Transverse colon (tissue), 4 donors: ENCODE data around the gene EIF4EBP2.

ENCODE experiments used
- EP300 ChIP-seq: sonication (generic); formaldehyde crosslinking; IDR thresholded peaks from one replicate; pipeline ENCODE4 v1.6.1; 2017; ENCODE audit warnings: antibody characterized with exemption, low read depth
- POLR2A ChIP-seq: fragments of 450-650 bp; IDR thresholded peaks from one replicate; pipeline ENCODE4 v1.6.1; 2016; ENCODE audit warnings: antibody characterized with exemption, mild to moderate bottlenecking, moderate library complexity
- POLR2AphosphoS5 ChIP-seq, 3 donors: sonication (generic); formaldehyde crosslinking; IDR thresholded peaks; one replicate each; pipeline ENCODE4 v1.6.1; 2016; ENCODE audit warnings: antibody characterized with exemption in 3 of 3
- TF ChIP-seq, protein P1 (sequence below), 5 experiments: fragments of 200-600 bp in 3 of 5; fragments of 450-650 bp in 2 of 5; sonication (generic) in 3 of 5; IDR thresholded peaks; 1 replicate in 2 of 5; 2 replicates in 3 of 5; pipeline ENCODE4 v1.5.1; 2016 to 2017; ENCODE audit warnings: antibody characterized with exemption in 5 of 5, inconsistent platforms in 3 of 5, mild to moderate bottlenecking in 2 of 5, moderate library complexity in 1 of 5

DNA sequence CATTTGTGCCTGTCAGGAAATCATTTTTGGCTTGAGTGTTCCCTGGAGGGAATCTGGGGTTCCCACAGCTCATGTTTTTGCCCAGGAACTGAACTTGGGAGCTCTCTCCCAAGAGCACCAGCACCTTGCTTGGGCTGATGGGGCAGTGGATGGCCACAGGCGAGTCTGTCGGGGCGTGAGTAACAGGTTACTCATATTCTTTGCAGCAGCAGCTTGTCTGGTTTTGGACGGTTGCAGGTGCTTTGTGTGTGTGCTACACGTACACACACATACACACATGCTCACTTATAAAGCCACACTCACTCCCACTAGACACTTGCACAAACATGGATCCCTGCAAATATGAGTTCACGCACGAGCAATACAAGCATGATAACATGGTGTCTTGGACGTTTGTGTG is 71.7 kb downstream of the EIF4EBP2 start:
- TF ChIP-seq, protein P1, sequence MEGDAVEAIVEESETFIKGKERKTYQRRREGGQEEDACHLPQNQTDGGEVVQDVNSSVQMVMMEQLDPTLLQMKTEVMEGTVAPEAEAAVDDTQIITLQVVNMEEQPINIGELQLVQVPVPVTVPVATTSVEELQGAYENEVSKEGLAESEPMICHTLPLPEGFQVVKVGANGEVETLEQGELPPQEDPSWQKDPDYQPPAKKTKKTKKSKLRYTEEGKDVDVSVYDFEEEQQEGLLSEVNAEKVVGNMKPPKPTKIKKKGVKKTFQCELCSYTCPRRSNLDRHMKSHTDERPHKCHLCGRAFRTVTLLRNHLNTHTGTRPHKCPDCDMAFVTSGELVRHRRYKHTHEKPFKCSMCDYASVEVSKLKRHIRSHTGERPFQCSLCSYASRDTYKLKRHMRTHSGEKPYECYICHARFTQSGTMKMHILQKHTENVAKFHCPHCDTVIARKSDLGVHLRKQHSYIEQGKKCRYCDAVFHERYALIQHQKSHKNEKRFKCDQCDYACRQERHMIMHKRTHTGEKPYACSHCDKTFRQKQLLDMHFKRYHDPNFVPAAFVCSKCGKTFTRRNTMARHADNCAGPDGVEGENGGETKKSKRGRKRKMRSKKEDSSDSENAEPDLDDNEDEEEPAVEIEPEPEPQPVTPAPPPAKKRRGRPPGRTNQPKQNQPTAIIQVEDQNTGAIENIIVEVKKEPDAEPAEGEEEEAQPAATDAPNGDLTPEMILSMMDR (IDR thresholded peaks at IDR 0.05): no peak
- TF ChIP-seq POLR2A (no peak), EP300 (no peak), POLR2AphosphoS5 (IDR thresholded peaks at IDR 0.05) (no peak)
